Panc1 (cell line): Measurements from ENCODE around the gene VWA7. TPM values are rescaled to one million over a fixed set of nuclear protein-coding genes. Genes with fewer than 3 reads are reported as not detected.

Experiments
- ATAC-seq: fragments of 200-7000 bp; cut with Tn5 transposase; 2 replicates; pipeline ENCODE4 v1.9.1; 2020; ENCODE audit warnings: mild to moderate bottlenecking, moderate library complexity
- BruUV-seq: library from RNA; stranded (reverse); fragments of 400-500 nt; replicated peaks from 2 replicates; lab custom pipeline; 2021; lab: Mats Ljungman, UMichigan
- CTCF ChIA-PET: fragments of 300-600 bp; sonication (Branson Sonifier 250); formaldehyde crosslinking; loops from one replicate; lab custom pipeline; 2022; ENCODE audit warnings: antibody characterized with exemption; lab: Charles Lee
- POLR2A ChIA-PET: fragments of 300-600 bp; sonication (Branson Sonifier 250); formaldehyde crosslinking; loops from one replicate; lab custom pipeline; 2022; ENCODE audit warnings: antibody characterized with exemption; lab: Charles Lee
- DNase-seq: peaks from one replicate; pipeline ENCODE4 v3.0.0-alpha.2; 2010; ENCODE audit warnings: low read depth, low spot score
- H3K27ac ChIP-seq: 2 replicates; pipeline ENCODE4 v1.5.1; 2011; ENCODE audit warnings: mild to moderate bottlenecking, low read length, inconsistent platforms
- H3K27me3 ChIP-seq: fragments of 200-500 bp; sonication (Bioruptor generic); 2 replicates; pipeline ENCODE4 v1.6.0; 2014; ENCODE audit warnings: low read length, inconsistent platforms; ENCODE audit not compliant: control insufficient read depth, insufficient read depth
- H3K36me3 ChIP-seq: fragments of 200-500 bp; sonication (Bioruptor generic); 2 replicates; pipeline ENCODE4 v1.5.1; 2014; ENCODE audit warnings: inconsistent platforms, mild to moderate bottlenecking, low read length, moderate library complexity; ENCODE audit not compliant: control insufficient read depth, insufficient read depth
- H3K4me1 ChIP-seq: 2 replicates; pipeline ENCODE4 v1.5.1; 2011; ENCODE audit warnings: inconsistent platforms, mild to moderate bottlenecking, low read length, moderate library complexity; ENCODE audit not compliant: control insufficient read depth, insufficient read depth
- H3K4me3 ChIP-seq, 2 experiments: 2 replicates each; pipeline ENCODE4 v1.5.1; 2011 to 2012; ENCODE audit warnings: low read depth in 2 of 2, low read length in 2 of 2, mild to moderate bottlenecking in 2 of 2, inconsistent platforms in 1 of 2, moderate library complexity in 1 of 2
- H3K9me3 ChIP-seq: fragments of 200-500 bp; sonication (Bioruptor generic); 2 replicates; pipeline ENCODE4 v1.5.1; 2014; ENCODE audit warnings: low read depth, mild to moderate bottlenecking, inconsistent platforms, low read length, moderate library complexity; ENCODE audit not compliant: control insufficient read depth, insufficient read depth
- POLR2AphosphoS5 ChIP-seq: IDR thresholded peaks from 2 replicates; pipeline ENCODE4 v1.6.1; 2012; ENCODE audit warnings: mild to moderate bottlenecking, low read depth, low read length, moderate library complexity
- SIN3A ChIP-seq: IDR thresholded peaks from 2 replicates; pipeline ENCODE4 v1.6.1; 2012; ENCODE audit warnings: low read depth, mild to moderate bottlenecking, low read length, moderate library complexity, borderline replicate concordance; ENCODE audit not compliant: insufficient read depth
- TCF7L2 ChIP-seq: IDR thresholded peaks from 2 replicates; pipeline ENCODE4 v1.6.1; 2011; ENCODE audit warnings: mild to moderate bottlenecking, low read depth, low read length, inconsistent platforms
- in situ Hi-C: cut with HindIII; loops from 2 replicates; pipeline ENCODE4 v1.10.0; 2016; ENCODE audit warnings: low sequenced_read_pairs, low pct_unique_long_range_greater_than_20kb
- intact Hi-C: fragments of 100-400 bp; cut with micrococcal nuclease; formaldehyde crosslinking; loops from one replicate; pipeline ENCODE4 v1.10.0; 2022; ENCODE audit not compliant: unreplicated experiment
- total RNA-seq: library from RNA; stranded (reverse); gene quantifications from one replicate; pipeline ENCODE4 v1.2.1, GENCODE V29; 2021; ENCODE audit not compliant: unreplicated experiment
- TF ChIP-seq, protein P1 (sequence below): fragments of 450-650 bp; IDR thresholded peaks from 2 replicates; pipeline ENCODE4 v1.5.1; 2017; ENCODE audit warnings: mild to moderate bottlenecking
- TF ChIP-seq, protein P2 (sequence below), 2 experiments: IDR thresholded peaks; 2 replicates each; pipeline ENCODE4 v1.6.1; 2011 to 2012; ENCODE audit warnings: low read depth in 2 of 2, control low read depth in 1 of 2, low read length in 1 of 2, mild to moderate bottlenecking in 1 of 2, moderate library complexity in 1 of 2; ENCODE audit not compliant: insufficient read depth in 1 of 2

VWA7 gene
- total RNA-seq, 1 experiment from 2014 or later, result 4.3 TPM

DNA sequence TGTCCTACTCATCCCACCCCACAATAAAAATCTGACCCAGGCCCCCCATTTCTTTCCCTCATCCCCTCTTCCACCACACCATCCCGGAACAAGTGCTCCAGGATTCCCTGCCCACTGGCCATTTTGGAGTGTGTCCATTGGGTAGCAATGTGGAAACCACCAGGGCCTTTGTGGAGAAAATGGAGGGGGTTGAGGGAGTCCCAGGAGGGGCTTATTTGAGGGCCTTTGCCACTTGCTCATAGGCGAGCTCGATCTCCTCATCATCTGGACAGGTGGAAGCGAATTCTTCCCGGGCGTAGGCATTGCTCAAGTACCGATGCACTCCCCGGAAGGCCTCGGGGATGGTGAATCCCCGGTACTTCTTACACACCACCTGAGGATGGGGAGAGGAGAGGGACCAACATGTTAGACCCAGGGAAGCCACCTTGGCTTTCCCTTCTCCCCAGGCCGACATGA lies 46.5 kb downstream of the VWA7 start:
- TF ChIP-seq TCF7L2, result no peak
- TF ChIP-seq, protein P1, sequence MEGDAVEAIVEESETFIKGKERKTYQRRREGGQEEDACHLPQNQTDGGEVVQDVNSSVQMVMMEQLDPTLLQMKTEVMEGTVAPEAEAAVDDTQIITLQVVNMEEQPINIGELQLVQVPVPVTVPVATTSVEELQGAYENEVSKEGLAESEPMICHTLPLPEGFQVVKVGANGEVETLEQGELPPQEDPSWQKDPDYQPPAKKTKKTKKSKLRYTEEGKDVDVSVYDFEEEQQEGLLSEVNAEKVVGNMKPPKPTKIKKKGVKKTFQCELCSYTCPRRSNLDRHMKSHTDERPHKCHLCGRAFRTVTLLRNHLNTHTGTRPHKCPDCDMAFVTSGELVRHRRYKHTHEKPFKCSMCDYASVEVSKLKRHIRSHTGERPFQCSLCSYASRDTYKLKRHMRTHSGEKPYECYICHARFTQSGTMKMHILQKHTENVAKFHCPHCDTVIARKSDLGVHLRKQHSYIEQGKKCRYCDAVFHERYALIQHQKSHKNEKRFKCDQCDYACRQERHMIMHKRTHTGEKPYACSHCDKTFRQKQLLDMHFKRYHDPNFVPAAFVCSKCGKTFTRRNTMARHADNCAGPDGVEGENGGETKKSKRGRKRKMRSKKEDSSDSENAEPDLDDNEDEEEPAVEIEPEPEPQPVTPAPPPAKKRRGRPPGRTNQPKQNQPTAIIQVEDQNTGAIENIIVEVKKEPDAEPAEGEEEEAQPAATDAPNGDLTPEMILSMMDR, result no peak
- no peak for TF ChIP-seq POLR2AphosphoS5
- TF ChIP-seq SIN3A, result no peak
- TF ChIP-seq, protein P2, sequence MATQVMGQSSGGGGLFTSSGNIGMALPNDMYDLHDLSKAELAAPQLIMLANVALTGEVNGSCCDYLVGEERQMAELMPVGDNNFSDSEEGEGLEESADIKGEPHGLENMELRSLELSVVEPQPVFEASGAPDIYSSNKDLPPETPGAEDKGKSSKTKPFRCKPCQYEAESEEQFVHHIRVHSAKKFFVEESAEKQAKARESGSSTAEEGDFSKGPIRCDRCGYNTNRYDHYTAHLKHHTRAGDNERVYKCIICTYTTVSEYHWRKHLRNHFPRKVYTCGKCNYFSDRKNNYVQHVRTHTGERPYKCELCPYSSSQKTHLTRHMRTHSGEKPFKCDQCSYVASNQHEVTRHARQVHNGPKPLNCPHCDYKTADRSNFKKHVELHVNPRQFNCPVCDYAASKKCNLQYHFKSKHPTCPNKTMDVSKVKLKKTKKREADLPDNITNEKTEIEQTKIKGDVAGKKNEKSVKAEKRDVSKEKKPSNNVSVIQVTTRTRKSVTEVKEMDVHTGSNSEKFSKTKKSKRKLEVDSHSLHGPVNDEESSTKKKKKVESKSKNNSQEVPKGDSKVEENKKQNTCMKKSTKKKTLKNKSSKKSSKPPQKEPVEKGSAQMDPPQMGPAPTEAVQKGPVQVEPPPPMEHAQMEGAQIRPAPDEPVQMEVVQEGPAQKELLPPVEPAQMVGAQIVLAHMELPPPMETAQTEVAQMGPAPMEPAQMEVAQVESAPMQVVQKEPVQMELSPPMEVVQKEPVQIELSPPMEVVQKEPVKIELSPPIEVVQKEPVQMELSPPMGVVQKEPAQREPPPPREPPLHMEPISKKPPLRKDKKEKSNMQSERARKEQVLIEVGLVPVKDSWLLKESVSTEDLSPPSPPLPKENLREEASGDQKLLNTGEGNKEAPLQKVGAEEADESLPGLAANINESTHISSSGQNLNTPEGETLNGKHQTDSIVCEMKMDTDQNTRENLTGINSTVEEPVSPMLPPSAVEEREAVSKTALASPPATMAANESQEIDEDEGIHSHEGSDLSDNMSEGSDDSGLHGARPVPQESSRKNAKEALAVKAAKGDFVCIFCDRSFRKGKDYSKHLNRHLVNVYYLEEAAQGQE (IDR thresholded peaks at IDR 0.05; ENCODE audit: insufficient read depth in 1 of 2, low read depth in 2 of 2, low read length in 1 of 2), result no peak
- BruUV-seq, result no TSS peak
- ATAC-seq (peak; percentile 13; the same call in 1 of the 2 replicates), DNase-seq (no peak)
- H3K27ac ChIP-seq, result peak overlapping the region; percentile 91
- H3K9me3 ChIP-seq, result no peaks in the 10 kb centered on the region
- H3K4me3 ChIP-seq, result peak overlapping the region; percentile 83 to 85
- no peaks in the 10 kb centered on the region for H3K27me3 ChIP-seq
- in situ Hi-C loops, result no loop called here
- peaks cover 22% of the 10 kb centered on the region for H3K36me3 ChIP-seq
- H3K4me1 ChIP-seq, result peaks cover 38% of the 10 kb centered on the region
- ChIA-PET CTCF (interaction anchor here (0.7 to 1.5 kb wide), 4 partner anchors 8 to 42 kb away, joined by 3 read pairs; no protein-coding TSS in a partner anchor), POLR2A (interaction anchor here (1.0 to 1.9 kb wide), 2 partner anchors 9 to 78 kb away, joined by 3 to 5 read pairs; partner anchors contain the start of genes BAG6 and MSH5)
- intact Hi-C loops, result loop anchor here (10.0 kb wide), 1 partner anchor 104 kb away; no protein-coding TSS in a partner anchor

DNA sequence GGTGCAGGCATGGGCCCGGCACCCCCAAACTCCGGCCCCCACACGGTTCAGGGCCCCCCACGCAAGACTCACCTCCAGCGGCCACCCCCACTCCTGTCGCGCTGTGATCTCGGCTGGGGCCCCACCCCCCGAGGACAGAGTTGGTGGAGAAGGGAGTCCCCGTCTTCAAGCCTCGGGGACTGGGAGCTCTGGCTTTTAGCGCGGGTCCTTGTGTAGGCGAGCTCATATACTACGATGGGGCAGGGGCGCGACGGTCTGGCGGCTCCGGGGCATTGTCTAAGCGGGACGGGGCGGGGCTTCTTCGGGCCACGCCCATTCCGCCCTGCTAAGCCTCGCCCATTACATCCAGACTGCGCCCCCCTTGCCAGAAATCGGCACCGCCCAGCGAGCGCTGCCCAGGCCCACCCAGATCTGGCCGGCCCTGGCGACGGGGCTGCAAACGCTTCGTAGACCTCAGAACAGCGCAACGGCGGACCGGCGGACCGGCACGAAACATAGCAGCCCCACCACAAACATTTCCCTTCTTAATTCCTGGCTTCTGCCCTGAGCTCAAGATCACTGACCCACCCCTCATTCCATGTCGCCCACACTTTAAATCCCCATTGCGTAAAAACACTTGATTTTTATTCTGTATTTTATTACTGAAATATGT lies 47.0 kb downstream of the VWA7 start:
- Histone ChIP-seq H3K36me3 (peaks cover 21% of the 10 kb centered on the region), H3K27me3 (no peaks in the 10 kb centered on the region), H3K9me3 (no peaks in the 10 kb centered on the region), H3K4me1 (peaks cover 38% of the 10 kb centered on the region), H3K27ac (peak overlapping the region; percentile 91), H3K4me3 (peak overlapping the region; percentile 83 to 85)
- ATAC-seq (peak; percentile 88), DNase-seq (no peak)
- TF ChIP-seq POLR2AphosphoS5 (peak; percentile 99), SIN3A (peak; percentile 86), TCF7L2 (no peak; the same call in 1 of the 2 replicates)
- TF ChIP-seq, protein P1, result no peak
- TF ChIP-seq, protein P2 (IDR thresholded peaks at IDR 0.05; ENCODE audit: insufficient read depth in 1 of 2, low read depth in 2 of 2, low read length in 1 of 2), result no peak
- BruUV-seq, result no TSS peak
- POLR2A ChIA-PET, result interaction anchor here (0.5 to 1.9 kb wide), 8 partner anchors 10 to 598 kb away, joined by 3 to 7 read pairs (median 4); partner anchors contain the start of genes BAG6, HSPA1A, HSPA1L and MSH5
- in situ Hi-C loops, result no loop called here
- CTCF ChIA-PET, result interaction anchor here (0.8 to 1.5 kb wide), 4 partner anchors 9 to 212 kb away, joined by 3 to 4 read pairs (median 3); no protein-coding TSS in a partner anchor
- intact Hi-C loops, result loop anchor here (10.0 kb wide), 1 partner anchor 105 kb away; no protein-coding TSS in a partner anchor
